Epidermal melanocyte (primary cell): ENCODE results near the gene CIAO1.
A peak's percentile ranks its signal among the peaks of the same experiment; 100 is the strongest.
"Not testable (repeated sequence)": the region's sequence is repeated elsewhere in the genome, so short reads cannot be mapped to it uniquely, and the experiment has no call there.

Experiments
- DNase-seq: peaks from one replicate; pipeline ENCODE4 v3.0.0; 2011; ENCODE audit warnings: low spot score; ENCODE audit not compliant: insufficient read length

CIAO1 gene

DNA sequence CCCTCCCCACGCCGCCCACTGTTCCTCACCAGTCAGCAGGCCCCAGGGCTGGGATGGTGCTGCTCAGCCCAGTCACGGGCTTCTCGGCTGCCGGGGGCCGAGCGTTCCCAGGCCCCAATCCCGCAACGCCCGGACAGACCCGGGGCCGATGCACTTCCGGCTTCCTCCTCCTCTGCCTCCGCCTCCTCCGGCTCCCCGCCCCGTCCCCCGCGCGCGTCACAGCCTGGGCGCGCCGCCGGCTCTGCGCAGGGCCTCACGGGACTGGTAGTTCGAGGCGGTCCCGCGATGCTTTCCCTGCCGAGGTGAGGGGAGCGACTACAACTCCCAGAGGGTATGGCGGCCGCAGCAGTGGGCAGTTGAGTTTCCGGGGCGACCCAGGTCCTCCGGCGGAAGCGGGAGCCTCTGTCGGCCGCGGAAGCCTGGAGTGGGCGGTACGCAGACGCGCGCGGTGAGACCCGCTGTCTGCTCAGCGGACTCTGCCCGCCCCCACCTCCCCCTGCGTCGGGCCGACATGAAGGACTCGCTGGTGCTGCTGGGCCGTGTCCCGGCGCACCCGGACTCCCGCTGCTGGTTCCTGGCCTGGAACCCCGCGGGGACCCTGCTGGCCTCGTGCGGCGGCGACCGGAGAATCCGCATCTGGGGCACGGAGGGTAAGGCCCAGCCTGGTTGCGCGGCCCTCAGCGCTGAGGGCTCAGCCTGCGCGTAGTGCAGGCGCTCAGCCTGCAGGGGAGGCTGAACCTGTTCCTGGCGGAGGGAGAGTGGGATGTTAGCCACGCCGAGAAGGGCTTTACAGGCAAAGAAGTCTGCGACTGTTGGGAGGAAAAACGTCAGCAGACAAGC is at the start of gene CIAO1, which contains the start of gene TMEM127:
Gene CIAO1, plus strand, starts transcription at position 386 of the 840 bp plus-strand sequence. Its CDS starts 126 bp downstream, at position 512.
Gene TMEM127, minus strand, starts transcription at position 158 of the 840 bp plus-strand sequence. CDS start 616 bp downstream, outside the sequence.
- DNase-seq: peak; percentile 95

DNA sequence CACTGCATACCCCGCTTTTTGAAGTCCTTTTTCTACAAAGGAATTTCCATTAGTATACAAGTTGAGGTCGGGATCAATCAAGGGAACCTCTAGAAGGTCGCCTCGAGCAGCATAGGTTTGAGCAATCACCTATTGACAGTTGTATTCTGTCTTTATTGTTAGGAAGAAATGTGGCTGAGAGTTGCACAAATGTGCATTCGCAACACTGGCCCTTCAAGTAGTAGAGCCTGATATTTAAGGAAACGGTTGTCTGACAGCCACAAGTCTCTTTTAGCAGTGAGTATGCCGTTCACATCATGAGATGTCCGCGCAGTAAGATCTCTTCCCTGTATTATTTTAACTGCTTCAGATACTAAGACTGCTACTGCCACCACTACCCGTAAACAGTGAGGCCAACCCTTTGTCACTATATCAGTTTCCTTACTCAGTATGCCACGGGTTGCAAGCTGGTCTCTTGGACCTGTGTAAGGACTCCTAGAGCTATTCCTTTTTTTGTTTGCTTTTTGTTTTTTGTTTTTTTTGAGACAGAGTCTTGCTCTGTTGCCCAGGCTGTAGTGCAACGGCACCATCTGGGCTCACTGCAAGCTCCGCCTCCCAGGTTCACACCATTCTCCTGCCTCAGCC is 47.4 kb upstream of the CIAO1 start:
- DNase-seq: no peak

DNA sequence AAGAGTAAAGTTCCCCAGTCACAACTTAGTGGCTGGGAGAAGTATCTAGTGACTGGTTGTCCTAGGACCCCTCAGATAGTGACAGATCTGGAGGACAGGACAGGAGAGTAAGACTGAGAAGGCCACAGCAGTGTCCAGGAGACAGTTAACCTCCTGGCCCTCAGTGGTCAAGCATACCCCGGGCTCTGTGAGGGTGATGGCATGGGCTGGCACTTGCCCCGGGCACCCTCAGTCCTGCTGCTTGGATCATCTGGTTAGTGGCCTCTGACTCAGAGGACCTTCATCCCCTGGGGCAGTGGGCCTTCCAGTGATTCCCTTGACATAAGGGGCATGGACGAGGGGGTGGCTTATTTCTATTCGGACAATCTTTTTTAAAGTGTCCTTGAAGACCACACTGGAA is 46.1 kb upstream of the CIAO1 start:
- not testable (repeated sequence) for DNase-seq

DNA sequence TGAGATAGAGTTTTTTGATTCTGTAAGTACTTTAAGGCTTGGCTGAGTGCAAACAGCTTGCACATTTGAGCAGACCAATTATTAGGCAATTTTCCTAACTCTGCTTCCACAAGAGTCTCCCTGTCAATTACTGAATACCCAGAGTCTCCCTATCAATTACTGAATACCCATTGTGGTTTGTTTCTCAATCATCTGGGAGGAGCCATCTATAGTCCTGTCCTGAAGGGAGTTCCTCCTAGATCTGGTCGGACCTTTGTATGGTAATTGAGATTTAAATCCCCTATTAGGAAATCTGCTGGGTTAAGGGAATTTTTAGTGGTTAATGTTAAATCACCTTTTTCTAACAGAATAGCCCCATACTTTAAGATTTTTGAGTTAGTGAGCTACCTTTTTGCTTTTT is 44.9 kb upstream of the CIAO1 start:
- not testable (repeated sequence) for DNase-seq

DNA sequence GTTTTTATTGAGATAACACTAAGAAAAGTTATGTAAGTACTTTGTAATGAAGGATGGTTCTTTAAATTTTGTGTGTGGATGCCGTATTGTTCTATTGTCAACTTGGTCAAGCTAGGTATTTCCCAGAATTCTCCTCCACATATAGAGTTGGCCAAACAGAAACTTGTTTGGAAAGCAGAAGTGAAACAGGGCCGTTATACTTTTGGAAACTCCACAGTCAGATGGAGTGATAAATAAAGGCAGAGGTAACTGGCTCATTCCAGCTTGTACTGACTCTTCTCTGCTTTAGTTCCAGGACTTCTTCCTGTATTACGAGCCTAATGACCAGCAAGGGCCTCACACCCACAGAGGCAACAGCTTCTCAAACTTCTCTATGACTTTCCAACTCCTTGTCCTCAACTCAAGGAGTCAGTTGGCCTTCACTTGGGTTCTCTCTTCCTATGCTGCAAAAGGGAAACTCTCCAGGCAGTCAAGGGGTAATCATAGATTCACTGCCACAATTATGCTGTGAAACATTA is 41.0 kb upstream of the CIAO1 start:
- no peak for DNase-seq

DNA sequence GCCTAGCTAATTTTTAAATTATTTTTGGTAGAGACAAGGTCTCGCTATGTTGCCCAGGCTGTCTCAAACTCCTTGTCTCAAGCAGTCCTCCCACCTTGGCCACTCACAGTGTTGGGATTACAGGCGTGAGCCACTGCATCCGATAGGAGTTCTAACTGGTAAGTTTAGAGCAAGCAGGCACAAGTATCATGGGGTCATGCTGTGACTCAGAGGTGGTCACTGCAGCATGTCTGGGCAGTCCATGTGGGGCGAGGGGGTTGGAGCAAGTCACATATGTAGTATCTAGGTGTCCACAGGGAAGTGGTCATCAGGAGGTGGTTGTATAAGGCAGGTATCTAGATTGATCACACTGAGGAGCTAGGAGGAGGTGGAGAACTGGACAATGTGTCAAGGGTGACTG is 34.7 kb upstream of the CIAO1 start:
- no peak for DNase-seq

DNA sequence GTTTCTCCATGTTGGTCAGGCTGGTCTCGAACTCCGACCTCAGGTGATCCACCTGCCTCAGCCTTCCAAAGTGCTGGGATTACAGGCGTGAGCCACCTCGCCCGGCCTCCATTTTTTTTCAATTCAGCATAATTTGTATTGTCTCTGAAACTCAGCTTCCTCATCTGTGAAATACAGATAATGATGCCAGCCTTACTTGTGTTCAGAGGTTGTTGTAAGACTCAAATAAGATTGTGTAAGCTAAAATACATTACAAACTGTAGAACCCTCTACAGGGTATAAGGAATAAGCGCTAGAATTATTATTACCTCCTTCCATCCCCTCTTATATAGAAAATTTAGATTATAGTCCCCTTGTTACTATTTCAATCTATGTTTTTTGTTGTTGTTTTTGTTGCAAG is 32.6 kb upstream of the CIAO1 start:
- no peak for DNase-seq

DNA sequence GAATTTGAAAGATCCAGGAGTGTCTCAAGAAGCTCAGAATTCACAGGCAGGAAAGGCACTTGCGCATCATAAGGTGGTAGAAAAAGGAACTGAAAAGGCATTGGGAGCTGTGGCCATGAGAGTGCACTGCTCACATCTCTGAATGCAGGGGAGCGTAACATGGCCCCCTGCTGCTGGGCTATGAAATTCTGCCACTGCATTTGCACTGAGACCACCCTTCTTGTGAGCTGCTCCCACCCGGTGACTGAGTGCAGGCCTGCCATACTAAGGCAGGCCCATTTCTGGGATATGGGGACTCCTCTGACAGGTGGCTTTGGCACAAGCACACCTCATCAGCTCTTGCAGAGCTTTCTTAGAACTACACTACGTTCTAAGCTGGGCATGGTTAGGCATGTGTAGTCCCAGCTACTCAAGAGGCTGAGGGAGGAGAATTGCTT is 32.1 kb upstream of the CIAO1 start:
- no peak for DNase-seq

DNA sequence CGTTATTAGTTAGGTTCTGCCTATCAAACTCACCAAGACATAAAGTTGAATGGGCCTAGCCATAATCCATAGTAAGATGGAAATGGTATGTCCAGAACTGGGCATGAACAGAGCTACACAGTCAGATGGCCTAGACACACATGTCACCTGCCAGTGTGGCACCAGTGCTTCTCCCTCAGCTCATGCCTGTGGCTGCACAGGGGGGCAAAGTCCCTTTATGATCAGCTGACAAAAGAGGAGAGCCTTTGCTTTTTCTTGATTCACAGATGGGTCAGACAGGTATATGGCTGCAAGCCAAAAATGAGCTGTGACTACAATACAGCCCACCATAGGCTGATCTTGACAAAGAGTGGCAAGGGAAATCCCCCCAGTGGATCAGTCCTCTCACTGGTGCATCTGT is 29.1 kb upstream of the CIAO1 start:
- no peak for DNase-seq

DNA sequence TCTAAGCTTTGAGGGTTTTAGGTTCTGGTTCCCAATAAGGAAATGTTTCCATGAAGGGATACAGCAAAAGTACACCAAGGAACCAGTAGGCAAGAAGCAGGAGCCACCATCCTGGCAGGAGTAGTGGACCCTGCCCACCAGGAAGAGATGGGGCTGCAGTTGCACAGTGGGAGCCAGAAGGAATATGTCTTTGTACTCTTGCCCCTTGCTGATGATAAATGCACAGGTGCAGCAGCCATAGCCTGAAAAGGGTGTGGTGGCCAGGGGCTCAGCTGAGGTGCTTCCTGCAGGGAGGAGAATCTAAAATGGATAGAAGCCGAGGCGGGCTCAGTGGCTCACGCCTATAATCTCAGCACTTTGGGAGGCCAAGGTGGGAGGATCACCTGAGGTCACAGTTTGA is 27.8 kb upstream of the CIAO1 start:
- DNase-seq: no peak

DNA sequence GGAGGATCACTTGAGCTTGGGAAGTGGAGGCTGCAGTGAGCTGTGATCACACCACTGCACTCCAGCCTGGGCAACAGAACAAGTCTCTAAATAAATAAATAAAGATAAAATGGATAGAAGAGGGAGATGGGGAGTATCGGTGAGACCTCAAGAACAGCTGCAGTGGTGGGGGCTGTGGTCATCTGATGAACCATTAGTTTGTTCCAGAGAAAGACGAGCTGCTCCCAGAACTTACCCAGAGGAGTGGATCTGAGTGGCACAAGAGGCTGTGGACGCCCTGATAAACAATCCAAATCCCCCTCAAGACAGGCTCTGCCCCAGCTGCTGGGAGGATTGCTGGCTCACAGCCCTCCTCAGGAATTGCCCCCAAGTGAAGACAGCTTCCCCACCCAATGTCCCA is 26.9 kb upstream of the CIAO1 start:
- no peak for DNase-seq

DNA sequence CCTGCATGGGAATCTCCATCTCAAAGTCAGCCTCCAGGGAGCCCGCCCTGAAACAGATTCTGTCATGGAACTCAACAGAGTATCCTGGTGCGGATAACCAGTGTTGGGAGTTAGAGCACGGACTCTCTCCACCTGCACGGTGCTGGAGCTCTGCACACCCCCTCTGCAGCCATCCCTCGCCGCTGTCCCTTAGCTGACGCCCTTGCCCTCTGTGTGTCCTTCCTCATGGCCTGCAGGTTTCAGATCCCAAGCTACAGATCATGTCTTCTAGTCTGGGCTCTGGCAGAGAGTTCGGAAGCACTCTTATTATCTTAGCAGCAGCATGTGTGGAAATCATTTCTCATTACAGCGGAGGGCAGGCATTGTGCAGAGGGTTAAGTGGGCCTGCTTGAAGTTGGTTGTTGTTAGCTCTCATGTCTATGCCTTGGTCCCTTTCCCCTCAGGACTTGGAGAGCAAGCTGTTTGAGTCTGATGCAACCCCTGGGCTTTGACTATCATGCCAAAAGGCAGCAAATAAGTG is 26.2 kb upstream of the CIAO1 start:
- no peak for DNase-seq

DNA sequence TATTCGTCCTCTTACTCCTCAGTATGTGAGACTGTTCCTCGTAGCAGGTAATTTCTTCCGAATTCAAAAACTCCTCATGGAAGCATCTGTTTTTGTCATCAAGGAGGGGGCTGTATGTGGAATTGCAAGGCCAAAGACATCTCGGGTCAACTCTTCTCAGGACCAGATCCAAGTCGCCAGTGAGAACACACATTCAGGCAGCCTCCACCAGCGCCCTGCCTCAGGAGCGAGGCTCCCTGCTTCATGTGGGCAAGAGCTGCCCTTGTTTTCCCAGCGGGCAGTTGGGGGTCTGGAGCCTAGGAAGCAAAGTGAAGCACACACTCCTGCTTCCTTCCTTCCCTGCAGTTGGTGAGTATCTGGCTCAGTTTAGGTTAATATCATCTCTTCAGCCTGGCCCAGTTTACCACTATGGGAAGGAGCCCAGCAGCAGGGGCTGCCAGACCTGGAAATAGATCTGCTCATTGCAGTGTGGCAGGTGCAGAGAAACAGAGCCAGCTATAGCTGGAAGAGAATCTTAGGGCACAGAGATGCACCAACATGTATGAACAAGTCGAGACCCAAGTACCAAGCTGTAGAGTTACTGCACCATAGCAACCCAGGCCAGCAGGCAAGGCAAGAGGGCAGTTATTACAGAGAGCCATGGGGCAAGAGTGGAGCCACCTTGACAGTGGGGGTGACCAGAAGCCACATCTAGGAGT is 25.5 kb upstream of the CIAO1 start:
- DNase-seq: no peak

DNA sequence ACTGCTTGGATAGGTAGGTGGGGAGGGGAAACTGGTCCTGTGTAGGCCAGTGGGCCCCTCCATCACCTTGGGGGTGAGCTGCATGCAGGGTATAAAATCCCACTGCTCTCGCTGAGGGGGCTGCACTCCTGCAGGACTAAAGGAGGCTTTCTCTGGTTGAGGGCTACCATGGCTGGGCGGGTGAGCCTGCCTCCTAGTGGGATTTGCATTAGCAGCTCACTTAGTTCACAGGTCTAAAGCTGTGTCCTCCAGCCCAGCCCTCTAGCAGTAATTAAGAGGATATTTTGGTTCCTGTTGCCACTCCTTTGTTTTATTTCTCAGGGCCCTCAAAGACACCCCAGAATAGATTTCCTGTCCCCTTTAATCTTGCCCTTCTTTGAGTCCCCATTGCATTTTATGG is 24.8 kb upstream of the CIAO1 start:
- DNase-seq: no peak

DNA sequence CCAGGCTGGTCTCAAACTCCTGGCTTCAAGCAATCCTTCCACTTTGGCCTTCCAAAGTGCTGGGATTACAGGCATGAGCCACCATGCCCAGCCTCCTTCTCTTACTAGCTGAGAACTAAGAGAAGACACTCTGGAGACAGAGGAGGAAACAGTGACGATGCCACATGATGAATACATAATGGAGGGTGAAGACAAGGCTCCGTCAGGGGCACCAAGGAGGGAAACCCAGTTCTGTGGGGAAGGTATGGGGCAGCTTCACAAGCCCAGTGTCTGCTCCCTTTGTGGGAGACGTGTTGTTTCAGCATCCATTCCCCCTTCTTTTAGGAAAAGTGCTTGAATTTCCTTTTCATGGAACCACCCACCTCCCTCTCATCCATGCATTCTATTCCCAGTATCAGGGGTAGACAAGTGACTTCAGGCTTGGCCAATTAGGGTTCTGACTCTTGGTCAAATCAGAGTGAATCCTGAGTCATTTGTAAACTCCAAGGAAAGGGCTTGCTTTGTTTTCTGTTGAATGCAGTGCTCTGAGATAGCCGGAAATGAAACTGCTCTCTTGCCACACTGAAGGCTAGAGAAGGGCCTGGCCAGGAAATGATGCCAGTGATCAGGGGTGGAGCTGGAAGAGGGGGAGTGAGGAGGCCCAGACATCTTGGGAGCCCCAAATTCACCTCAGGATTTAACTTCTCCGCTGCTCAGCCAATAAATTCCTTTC is 24.0 kb upstream of the CIAO1 start:
- DNase-seq: peak; percentile 82

DNA sequence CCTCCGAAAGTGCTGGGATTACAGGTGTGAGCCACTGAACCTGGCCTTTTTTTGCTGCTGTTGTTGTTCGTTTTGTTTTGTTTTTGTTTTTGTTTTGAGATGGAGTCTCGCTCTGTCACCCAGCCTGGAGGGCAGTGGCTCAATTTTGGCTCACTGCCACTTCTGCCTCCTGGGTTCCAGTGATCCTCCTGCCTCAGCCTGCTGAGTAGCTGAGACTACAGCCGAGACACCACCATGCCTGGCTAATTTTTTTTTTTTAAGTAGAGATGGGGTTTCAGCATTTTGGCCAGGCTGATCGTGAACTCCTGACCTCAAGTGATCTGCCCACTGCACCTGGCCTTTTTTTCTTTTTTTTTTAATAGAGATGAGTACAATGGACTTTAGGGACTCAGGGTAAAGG is 22.2 kb upstream of the CIAO1 start:
- no peak for DNase-seq

DNA sequence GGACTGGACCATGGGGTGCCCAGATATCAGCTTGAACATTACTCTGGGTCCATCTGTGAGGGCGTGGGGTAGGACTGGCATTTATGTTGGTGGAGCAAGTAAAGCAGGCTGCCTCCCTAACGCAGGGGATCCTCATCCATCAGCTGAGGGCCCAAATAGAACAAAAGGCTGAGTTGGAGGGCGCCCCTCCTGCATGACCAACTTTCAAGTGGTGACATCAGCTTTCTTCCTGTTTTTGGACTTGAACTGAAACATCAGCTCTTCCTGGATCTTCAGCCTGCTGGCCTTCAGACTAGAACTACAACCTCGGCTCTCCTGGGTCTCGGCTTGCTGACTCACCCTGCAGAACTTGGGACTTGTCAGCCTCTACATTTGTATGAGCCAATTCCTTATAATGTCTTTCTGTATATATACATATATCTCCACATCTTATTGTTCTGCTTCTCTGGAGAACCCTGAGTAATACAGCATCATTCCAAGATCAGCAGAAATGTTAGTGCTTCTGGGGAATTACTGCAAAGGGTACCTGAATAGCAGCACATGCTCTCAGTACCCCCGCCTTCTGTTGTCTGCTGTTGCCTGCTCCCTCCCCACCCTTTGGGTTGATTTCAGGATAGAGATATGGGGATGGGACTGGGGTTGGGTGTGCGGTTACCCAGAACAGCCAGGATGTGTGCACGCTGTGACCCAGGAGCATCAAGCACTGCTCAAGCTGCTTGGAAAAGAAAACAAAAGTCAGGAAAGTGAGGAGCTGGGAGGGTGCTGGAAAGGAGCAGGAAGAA is 20.2 kb upstream of the CIAO1 start:
- DNase-seq: no peak

DNA sequence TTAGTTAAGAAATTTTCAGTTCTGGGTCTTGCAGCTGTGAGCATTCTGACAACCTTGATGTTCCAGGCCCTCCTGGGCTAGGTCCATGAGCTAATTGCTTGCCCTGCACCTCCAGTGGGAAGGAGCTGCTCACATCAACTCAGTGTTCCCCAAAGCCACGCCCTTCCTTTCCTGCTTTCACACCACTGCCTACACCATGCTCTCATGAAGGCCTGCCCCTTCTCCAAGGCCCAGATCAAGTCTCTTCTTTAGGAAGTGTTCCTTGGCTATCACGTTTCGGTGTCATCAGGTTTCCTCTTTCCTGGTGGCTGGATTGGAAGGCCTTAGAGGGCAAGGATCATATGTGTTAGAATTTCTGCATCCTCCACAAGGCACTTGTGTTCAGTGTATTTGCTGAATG is 19.0 kb upstream of the CIAO1 start:
- DNase-seq: no peak

DNA sequence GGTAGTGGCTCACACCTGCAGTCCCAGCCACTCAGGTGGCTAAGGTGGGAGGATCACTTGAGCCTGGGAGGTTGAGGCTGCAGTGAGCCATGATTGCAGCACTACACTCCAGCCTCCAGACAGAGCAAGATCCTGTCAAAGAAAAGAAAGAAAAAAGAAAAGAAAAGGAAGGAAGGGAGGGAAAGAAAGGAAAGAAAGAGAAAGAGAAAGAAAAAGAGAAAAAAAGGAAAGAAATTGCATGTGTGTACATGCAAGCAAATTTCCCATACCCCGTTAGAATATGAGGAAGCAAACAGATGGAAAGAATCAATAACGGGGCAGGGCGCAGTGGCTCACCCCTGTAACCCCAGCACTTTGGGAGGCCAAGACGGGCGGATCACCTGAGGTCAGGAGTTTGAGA is 18.1 kb upstream of the CIAO1 start:
- DNase-seq: no peak

DNA sequence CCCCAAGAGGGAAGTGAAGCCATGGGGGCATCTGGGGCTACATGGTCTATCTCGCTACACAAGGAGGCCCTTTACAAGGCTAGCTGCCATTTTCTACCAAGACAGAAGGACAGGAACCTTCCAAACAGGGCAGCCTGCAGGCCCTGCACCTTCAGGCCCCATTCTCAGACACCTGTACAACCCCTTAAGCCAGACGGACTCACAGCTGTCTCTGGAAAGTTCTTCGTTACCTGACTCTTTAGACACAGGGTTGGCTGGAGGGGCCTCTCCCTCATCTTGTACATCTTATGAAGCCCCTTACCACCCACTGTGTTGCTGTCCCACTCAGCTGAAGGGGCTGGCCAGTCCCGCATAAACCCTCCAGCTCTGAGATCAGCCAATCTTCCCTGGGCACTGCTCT is 17.4 kb upstream of the CIAO1 start:
- no peak for DNase-seq
